ENCODE results near the gene PIK3AP1. TPM values are rescaled to one million over a fixed set of nuclear protein-coding genes. Genes with fewer than 3 reads are reported as not detected.

The PIK3AP1 gene
- total RNA-seq, 1 donor from 2014 or later = 5.9 TPM

DNA sequence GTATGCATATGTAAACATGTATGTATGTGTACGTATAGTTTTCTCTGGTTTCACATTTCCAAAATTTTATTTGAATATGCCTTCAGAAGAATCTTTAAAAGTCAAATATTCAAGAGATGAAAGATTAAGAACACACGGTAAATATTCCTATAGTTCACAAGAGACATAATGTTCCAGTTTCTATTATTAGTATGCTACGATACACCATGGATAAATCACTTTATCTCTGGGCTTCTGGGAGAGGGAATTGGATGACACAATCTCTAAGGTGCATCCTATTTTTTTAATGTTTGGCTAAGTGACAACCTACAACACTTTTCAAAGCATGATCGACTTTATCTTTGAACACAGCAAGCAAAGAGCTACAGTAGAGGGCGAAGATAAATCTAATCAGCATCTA is 147.3 kb downstream of the PIK3AP1 start:
- TF ChIP-seq, protein P1, sequence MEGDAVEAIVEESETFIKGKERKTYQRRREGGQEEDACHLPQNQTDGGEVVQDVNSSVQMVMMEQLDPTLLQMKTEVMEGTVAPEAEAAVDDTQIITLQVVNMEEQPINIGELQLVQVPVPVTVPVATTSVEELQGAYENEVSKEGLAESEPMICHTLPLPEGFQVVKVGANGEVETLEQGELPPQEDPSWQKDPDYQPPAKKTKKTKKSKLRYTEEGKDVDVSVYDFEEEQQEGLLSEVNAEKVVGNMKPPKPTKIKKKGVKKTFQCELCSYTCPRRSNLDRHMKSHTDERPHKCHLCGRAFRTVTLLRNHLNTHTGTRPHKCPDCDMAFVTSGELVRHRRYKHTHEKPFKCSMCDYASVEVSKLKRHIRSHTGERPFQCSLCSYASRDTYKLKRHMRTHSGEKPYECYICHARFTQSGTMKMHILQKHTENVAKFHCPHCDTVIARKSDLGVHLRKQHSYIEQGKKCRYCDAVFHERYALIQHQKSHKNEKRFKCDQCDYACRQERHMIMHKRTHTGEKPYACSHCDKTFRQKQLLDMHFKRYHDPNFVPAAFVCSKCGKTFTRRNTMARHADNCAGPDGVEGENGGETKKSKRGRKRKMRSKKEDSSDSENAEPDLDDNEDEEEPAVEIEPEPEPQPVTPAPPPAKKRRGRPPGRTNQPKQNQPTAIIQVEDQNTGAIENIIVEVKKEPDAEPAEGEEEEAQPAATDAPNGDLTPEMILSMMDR (IDR thresholded peaks at IDR 0.05) = no peak
- H3K4me1 ChIP-seq = peaks cover 0 to 12% of the 10 kb centered on the region in 2 donors

DNA sequence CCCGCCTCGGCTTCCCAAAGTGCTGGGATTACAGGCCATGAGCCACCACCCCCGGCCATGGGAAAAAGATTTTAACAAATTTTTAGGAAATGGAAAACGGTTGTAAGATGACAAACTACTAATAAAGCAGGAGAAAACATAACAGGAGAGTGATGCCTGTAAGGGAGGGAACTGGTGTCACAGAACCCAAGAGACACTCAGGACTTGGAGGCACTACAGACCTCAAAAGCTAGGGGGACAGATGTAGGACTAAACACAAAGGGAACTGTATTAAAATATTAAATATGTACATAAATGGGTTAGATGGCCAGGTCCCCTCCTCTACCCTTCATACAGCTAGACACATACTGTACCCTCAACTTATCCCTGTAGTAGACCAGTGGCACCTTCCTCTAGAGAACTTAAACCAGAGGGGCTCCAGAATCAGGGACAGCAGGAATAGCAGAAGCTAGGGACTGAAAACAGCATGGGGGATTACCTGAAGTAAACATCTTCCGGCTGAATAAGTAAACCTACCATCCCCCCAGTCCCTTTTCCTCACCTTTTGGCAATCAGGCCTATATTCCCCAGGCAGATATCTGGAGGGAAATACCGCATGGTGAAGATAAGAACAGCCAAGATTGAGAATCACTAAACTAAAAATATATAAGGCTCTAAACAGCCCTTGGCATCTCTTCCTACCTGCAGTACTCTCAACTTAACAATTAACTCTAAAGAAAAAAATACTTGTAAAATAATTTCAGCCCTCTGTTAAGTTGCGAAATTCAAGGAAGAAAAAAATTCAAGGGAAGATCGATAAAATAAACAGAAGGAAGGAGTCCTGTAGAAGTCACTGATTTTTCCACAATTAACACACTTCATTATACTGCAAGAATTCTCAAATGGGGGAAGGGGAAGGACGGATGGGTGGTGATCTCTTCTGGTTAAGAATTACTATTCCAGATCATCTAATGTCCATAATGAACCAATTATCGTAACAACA is 149.0 kb downstream of the PIK3AP1 start:
- Histone ChIP-seq H3K4me3 (no peak overlapping the region), H3K36me3 (peaks cover 0 to 18% of the 10 kb centered on the region in 2 donors), H3K27me3 (no peaks in the 10 kb centered on the region), H3K4me1 (peaks cover 0 to 8% of the 10 kb centered on the region in 2 donors), H3K27ac (no peak overlapping the region), H3K9me3 (no peaks in the 10 kb centered on the region)
- no peak for DNase-seq (ENCODE audit: low spot score in 2 of 2)
- intact Hi-C loops (cut with DNase I) = no loop called here
- TF ChIP-seq, protein P1 (IDR thresholded peaks at IDR 0.05) = no peak

More for the DNA sequence above, 147.3 kb downstream of the PIK3AP1 start:
- Histone ChIP-seq H3K36me3 (peaks cover 0 to 15% of the 10 kb centered on the region in 2 donors), H3K4me3 (no peak overlapping the region), H3K9me3 (no peaks in the 10 kb centered on the region), H3K27ac (no peak overlapping the region), H3K27me3 (no peaks in the 10 kb centered on the region)
- no peak for DNase-seq (ENCODE audit: low spot score in 2 of 2)
- intact Hi-C loops (cut with DNase I) = no loop called here

DNA sequence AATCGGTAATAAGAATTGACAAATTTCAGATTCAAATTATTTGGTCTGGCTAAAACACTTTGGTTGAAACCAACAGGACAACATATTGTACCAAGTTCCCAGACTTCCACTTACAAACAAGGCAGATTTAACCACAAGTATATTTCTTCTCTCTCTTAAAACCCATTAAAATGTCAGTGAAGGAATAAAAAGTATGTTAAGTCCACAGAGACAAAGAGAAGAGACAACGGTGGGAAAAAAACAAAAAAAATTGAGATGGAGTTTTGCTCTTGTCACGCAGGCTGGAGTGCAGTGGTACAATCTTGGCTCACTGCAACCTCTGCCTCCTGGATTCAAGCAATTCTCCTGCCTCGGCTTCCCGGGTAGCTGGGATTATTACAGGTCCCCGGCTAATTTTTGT is 149.8 kb downstream of the PIK3AP1 start:
- Histone ChIP-seq H3K27ac (no peak overlapping the region), H3K9me3 (no peaks in the 10 kb centered on the region), H3K4me1 (peaks cover 0 to 8% of the 10 kb centered on the region in 2 donors), H3K36me3 (peaks cover 0 to 11% of the 10 kb centered on the region in 2 donors), H3K4me3 (no peak overlapping the region), H3K27me3 (no peaks in the 10 kb centered on the region)
- TF ChIP-seq, protein P1 (IDR thresholded peaks at IDR 0.05) = no peak
- intact Hi-C loops (cut with DNase I) = no loop called here
- no peak for DNase-seq (ENCODE audit: low spot score in 2 of 2)

DNA sequence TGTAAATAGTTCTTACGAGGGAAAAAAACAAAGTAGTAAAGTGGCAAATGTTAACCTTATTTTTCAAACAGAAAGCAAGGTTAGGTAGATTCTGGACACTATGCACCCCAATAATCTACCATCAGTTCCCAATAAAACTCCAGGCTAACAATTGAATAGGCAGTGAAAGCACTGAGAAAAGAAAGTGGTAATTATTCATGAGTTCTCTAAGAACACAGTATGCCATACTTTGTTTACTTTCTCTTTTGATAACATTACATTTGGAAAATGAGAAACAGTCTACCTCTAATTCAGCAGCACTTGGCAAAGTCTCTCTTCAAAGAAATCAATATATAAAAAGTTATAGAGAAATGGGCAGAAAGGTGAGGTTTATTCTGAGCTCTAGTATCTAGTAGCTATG is 151.9 kb downstream of the PIK3AP1 start:
- TF ChIP-seq, protein P1 (IDR thresholded peaks at IDR 0.05) = no peak
- Histone ChIP-seq H3K27ac (no peak overlapping the region), H3K36me3 (peaks cover under 1 to 7% of the 10 kb centered on the region in 2 donors), H3K27me3 (no peaks in the 10 kb centered on the region), H3K4me1 (peaks cover 0 to 8% of the 10 kb centered on the region in 2 donors), H3K4me3 (no peak overlapping the region), H3K9me3 (no peaks in the 10 kb centered on the region)
- intact Hi-C loops (cut with DNase I) = no loop called here
- DNase-seq (ENCODE audit: low spot score in 2 of 2) = no peak

DNA sequence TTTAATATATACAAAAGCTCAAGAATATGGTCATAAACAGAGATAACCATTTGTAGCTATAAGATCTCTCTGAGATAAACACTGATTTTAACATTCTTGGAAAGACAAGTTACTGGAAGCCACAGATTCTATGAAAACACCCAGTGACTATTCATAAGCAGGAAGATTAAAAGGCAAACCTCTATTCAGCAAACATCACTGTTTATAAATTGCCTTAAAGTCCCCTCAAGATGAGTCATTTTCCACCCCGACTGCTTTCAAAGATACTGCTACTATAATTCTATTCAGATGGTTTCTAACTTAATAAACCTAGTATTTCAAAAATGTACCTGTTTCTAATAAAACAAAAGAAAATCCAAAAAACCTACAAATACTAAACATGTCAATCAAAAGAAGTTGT is 154.5 kb downstream of the PIK3AP1 start:
- DNase-seq (ENCODE audit: low spot score in 2 of 2) = no peak
- intact Hi-C loops (cut with DNase I) = no loop called here
- no peak overlapping the region for H3K27ac ChIP-seq
- no peaks in the 10 kb centered on the region for H3K27me3 ChIP-seq
- H3K9me3 ChIP-seq = no peaks in the 10 kb centered on the region
- TF ChIP-seq, protein P1 (IDR thresholded peaks at IDR 0.05) = no peak
- no peak overlapping the region for H3K4me3 ChIP-seq
- peaks cover 0 to 8% of the 10 kb centered on the region in 2 donors for H3K4me1 ChIP-seq
- peaks cover 3 to 13% of the 10 kb centered on the region in 2 donors for H3K36me3 ChIP-seq
